PC-9 (cell line): ENCODE data around the gene SMARCC2.

ENCODE experiments used
- CTCF ChIP-seq: fragments of 200-600 bp; sonication (generic); conservative IDR thresholded peaks from 2 replicates; pipeline ENCODE4 v1.6.1; 2017; ENCODE audit warnings: mixed run types, antibody characterized with exemption, mild to moderate bottlenecking, moderate library complexity
- EZH2 ChIP-seq: fragments of 200-600 bp; sonication (generic); IDR thresholded peaks from 2 replicates; pipeline ENCODE4 v1.8.0; 2017; ENCODE audit warnings: antibody characterized with exemption, low read depth

GRCh38 chr12:56154246-56154771 lies 35.0 kb downstream of the SMARCC2 start:
- no peak for TF ChIP-seq CTCF
- no peak for TF ChIP-seq EZH2
